Measurements from ENCODE around the gene GPR82. TPM values are rescaled to one million over a fixed set of nuclear protein-coding genes. Genes with fewer than 3 reads are reported as not detected.
"Not testable (repeated sequence)": the region's sequence is repeated elsewhere in the genome, so short reads cannot be mapped to it uniquely, and the experiment has no call there.

Gene GPR82
- total RNA-seq, 1 donor from 2014 or later, result not detected

GRCh38 chrX:41718481-41719235, 5.3 kb upstream of the GPR82 start:
- no peak for DNase-seq

GRCh38 chrX:41719610-41720009, 4.4 kb upstream of the GPR82 start:
- not testable (repeated sequence) for DNase-seq

- no peak for DNase-seq
These were observed 3.7 kb upstream of the GPR82 start for GRCh38 chrX:41720125-41720779.

GRCh38 chrX:41721590-41721989, 2.4 kb upstream of the GPR82 start:
- no peak for DNase-seq

- no peak for DNase-seq
These were observed 1.8 kb upstream of the GPR82 start for GRCh38 chrX:41722214-41722613.

- DNase-seq, result no peak
These were observed 964 bp upstream of the GPR82 start for GRCh38 chrX:41722816-41723618.

- no peak for DNase-seq
These were observed 4.1 kb downstream of the GPR82 start for GRCh38 chrX:41728125-41728524.

- no peak for DNase-seq
These were observed 6.1 kb downstream of the GPR82 start for GRCh38 chrX:41730081-41730480.

GRCh38 chrX:41732260-41732659, 8.3 kb downstream of the GPR82 start:
- DNase-seq, result no peak

GRCh38 chrX:41733939-41734338, 10.0 kb downstream of the GPR82 start:
- no peak for DNase-seq

GRCh38 chrX:41734530-41734929, 10.5 kb downstream of the GPR82 start:
- no peak for DNase-seq

GRCh38 chrX:41737065-41737464, 13.1 kb downstream of the GPR82 start:
- DNase-seq, result no peak

GRCh38 chrX:41739871-41740270, 15.9 kb downstream of the GPR82 start:
- DNase-seq, result no peak

GRCh38 chrX:41750716-41751115, 26.7 kb downstream of the GPR82 start:
- DNase-seq, result no peak

- DNase-seq, result no peak
These were observed 34.4 kb downstream of the GPR82 start for GRCh38 chrX:41758401-41758800.

GRCh38 chrX:41759817-41760216, 35.8 kb downstream of the GPR82 start:
- DNase-seq, result no peak

- DNase-seq, result no peak
These were observed 37.2 kb downstream of the GPR82 start for GRCh38 chrX:41761169-41761568.

- DNase-seq, result no peak
These were observed 37.7 kb downstream of the GPR82 start for GRCh38 chrX:41761702-41762101.

- DNase-seq, result no peak
These were observed 55.1 kb downstream of the GPR82 start for GRCh38 chrX:41779030-41779564.

Measured in occipital lobe (tissue), 2 donors.